ENCODE results near the gene MAN1B1.

The MAN1B1 gene

DNA sequence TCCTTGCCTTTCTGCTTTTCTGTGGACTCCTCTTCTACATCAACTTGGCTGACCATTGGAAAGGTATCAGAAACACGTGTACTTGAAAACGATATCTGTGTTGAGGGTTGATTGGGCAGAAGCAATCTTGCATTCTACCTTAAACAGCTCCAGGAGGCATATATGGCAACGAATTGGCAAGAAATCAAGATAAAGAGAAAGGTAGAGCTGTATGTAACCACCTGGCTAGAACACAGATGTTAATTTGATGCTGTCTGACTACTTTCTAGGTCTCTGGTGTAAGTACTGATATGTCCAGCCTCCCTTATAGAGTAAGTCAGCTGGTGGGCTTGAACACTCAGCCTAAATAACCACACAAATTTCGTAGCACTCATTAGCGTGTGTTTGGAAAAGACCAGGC, 1.3 kb downstream of the MAN1B1 start:
- DNase-seq: no peak

DNA sequence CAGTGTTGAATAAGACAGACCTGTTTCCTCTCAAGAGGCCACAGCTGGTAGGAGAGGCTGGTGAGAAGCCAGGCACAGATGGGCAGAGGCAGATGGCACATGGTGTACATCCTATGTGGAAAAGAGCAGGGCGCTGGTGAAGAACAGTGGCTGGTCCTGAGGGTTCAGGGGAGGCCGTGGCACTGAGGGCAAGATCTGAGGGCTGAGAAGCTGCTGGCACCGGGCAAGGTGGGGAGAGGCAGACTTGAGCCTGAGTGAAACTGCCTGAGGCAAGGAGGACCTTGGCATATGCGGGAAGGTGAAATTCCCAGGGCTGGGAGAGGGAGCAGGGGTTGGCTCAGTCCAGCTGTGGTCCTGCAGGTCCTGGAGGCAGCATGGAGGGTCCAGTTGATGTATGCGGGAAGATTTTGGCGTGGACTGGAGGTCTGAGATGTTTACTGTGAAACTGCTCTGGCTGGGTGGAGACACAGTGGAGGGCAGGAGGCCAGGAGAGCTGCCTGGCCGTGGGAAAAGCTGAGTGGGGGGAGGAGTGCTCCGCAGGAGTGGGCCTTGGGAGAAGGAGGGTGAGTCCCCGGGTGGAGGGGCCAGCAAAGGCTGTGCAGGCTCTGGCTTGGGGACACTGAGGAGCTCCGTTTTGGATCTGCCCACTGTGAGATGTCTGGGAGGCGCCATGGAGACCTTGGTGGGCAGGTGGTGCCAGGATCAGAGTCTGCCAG, 2.6 kb downstream of the MAN1B1 start:
- no peak for DNase-seq

DNA sequence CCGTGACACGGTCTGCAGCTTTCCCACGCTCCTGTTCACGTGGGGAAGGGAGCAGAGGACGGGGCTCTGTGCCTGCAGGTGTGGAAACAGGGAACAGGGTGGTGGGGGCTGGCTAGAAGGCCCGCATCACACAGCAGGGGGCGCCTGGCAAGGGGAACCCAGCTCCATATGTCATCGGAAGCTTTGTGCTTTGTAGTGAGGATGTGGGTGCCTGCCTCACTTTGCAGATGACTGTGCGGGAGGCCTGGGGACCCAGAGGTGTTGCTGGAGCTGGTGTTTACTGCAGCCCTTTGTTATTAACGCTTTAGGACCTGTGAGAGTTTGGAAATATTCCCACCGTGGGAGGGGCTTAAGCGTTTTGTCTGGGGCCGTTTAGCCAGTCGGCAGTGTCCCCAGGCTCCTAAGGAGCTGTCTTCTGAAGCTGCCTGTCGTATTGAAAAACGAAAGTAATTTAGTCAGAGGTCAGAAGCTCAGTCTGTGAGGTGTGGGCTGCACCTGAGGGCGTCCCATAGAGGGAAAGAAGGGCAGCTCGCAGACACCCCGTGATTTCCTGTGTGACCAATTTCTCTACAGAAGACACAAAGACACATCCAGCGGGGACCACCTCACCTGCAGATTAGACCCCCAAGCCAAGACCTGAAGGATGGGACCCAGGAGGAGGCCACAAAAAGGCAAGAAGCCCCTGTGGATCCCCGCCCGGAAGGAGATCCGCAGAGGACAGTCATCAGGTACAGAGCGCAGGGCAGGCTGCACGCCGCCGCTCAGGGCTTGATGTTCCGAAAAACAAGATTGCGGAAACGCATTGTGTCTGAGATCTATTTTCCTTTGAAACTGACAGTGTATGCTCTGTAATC, 9.1 kb downstream of the MAN1B1 start:
- DNase-seq: no peak

DNA sequence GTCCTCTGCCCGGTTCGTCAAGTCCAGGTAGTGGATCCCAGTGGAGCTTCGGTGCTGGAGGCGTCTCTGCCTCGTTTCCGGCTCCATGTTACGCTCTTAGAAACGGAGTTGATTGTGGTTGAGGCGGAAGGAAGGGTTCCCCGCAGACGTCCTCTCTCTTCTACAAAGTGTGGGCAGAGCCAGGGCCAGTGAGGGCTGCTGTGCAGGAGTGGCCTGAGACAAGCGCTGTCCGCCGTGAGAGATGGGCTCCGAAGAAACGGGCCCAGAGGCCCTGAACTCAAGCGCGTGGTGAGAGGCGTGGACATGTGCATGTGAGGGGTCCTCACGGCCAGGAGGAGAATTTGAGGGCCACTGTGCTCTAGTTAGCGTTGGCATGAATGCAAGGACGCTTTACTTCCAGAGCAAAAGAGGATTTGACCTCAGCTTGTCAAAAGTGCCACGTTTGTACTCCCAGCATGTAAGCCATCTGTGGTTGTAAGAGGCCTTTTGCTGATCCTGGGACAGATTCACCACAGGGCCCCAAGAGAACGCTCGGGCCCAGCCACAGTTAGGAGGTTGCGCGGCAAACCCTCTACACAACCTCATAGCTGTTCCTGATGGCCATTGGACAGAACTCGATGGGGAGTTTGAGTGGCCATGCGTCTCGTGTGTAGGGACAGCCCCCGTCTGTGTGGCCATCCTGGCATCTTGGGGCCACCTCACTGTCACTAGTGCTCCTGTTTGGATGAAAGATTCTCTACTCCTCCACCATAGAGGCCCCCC, 10.2 kb downstream of the MAN1B1 start:
- DNase-seq: no peak

DNA sequence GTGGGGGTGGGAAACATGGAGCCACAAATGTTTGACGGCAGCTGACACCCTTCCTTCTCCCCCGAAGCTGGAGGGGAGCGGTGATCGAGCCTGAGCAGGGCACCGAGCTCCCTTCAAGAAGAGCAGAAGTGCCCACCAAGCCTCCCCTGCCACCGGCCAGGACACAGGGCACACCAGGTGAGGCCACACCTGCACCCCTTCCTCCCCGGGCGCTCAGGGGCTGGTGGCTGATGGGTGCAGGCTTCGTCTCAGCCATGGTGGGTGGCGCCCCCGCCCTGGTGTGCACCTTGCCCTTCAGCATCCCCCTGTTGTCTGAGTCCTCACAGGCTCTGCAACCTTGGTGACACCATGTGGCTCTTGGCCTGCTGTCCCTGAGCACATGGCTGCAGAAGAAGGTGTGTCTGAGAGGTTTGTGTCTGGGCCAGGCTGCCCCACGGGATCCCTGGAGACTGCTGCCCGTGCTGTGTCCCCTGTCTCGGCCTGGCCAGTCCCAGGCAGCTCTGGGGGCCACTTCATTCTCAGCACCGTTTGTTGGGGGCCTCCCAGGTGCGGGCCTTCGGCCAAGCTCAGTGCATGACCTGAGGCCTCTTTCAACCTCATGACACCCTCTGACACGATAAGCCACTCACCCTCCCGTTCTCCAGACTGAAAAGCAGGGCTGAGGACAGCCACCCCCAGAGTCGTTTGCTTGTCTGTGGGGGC, 11.1 kb downstream of the MAN1B1 start:
- DNase-seq: no peak

DNA sequence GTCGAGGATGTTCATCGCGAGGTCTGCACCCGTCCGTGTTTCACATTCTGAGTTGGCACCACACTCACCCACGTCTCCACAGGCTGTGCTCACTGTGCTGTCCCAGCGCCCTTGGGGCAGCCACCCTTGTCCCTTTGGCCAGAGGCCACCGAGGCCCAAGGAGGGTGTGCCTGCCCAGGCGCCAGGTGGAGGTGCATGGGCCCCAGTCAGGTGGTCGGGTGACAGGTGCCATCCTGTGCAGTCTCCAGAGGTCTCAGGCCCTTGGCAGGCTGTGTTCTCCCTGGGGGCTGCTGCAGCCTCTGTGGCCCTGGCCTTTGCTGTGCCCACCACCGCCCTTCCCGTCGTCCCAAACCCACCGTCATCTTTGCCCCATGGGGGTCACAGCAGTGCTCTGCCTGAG, 12.4 kb downstream of the MAN1B1 start:
- DNase-seq: no peak

DNA sequence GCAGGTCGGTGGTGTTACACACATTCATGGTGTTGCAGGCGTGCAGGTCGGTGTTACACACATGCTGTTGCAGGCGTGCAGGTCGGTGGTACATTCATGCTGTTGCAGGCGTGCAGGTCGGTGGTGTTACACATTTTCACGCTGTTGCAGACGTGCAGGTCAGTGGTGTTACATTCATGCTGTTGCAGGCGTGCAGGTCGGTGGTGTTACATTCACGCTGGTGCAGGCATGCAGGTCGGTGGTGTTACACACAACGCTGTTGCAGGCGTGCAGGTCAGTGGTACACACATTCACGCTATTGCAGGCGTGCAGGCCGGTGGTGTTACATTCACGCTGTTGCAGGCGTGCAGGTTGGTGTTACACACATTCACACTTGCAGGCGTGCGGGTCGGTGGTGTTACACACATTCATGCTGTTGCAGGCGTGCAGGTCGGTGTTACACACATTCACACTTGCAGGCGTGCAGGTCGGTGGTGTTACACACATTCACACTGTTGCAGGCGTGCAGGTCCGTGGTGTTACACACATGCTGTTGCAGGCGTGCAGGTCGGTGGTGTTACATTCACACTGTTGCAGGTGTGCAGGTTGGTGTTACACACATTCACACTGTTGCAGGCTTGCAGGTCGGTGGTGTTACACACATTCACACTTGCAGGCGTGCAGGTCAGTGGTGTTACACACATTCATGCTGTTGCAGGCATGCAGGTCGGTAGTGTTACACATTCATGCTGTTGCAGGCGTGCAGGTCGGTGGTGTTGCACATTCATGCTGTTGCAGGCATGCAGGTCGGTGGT, 16.6 kb downstream of the MAN1B1 start:
- no peak for DNase-seq

- DNase-seq: no peak
Measured at GRCh38 chr9:137105814-137106661, 19.3 kb downstream of the MAN1B1 start.

DNA sequence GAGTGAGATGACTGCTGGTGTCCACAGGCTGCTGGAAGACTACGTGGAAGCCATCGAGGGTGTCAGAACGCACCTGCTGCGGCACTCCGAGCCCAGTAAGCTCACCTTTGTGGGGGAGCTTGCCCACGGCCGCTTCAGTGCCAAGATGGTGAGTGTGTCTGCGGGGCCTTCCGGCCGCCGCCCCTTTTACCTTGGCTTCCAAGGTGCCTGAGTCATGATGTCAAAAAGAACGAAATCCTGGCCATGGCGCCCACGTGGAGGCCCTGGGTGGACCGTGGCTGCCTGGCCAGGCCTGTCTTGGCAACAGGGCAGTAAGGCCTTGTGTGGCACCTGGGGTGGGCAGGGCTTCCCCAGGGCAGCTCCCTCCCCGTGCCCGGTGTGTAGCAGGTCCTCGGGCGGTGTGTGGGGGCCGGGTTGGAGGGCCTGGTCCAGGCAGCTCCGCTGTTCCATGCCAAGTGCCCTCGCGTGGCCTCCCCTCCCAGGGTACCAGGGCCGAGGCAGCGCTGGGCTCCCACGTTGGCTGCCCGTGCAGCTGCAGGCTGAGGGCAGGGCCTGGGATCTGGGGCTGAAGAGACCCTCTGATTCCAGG, 20.0 kb downstream of the MAN1B1 start:
- no peak for DNase-seq

GRCh38 chr9:137107312-137107921, 20.6 kb downstream of the MAN1B1 start:
- no peak for DNase-seq

- no peak for DNase-seq
Measured at GRCh38 chr9:137107982-137108381, 21.2 kb downstream of the MAN1B1 start.

DNA sequence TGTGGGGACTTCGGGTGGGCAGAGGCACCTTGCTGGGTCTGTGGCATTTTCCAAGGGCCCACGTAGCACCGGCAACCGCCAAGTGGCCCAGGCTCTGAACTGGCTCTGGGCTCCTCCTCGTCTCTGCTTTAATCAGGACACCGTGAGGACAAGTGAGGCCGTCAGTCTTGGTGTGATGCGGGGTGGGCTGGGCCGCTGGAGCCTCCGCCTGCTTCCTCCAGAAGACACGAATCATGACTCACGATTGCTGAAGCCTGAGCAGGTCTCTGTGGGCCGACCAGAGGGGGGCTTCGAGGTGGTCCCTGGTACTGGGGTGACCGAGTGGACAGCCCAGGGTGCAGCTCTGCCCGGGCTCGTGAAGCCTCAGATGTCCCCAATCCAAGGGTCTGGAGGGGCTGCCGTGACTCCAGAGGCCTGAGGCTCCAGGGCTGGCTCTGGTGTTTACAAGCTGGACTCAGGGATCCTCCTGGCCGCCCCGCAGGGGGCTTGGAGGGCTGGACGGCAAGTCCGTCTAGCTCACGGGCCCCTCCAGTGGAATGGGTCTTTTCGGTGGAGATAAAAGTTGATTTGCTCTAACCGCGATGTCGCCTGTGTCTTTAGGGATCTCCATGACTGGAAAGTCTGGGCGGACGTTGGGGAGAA, 21.9 kb downstream of the MAN1B1 start:
- DNase-seq: no peak

DNA sequence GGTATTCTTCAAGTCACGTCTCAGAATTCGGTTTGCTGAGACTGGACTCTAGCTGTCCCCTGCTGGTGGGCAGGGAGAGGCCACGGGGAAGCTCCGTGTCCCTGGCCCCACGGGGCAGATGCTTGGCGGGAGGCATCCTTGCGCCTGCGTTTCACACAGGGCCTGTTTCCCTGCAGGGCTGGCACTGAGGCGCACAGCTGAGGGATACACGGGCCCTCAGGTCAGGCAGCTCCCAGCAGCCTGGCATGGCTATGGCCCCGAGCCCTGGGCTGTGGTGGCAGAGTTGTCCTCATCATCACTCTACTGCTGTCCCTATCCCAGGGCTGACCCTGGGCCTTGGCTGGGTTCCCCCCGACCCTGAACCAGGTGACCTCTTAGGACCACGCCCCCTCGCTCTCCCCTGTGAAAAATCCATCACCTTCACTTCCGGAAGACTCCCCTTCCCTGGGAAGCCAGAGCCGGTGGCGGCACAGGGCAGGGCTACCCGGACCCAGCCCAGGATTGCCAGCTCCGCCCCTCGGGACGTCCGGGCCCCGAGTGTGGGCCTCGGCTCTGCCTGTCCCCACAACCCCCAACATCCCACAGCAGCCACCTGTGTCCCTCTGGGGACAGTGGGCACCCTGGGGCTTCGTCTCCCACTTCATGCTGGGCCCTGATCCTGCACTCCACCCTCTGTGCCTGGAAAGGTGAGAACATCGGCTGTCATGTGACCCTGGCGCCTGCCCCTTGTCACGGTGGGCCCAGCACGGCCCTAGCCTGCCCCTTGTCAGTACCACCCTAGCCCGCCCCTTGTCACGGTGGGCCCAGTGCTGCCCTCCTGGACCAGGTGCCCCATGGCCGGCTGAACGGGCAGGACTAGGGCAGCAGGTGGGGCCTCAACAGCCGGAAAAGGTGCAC, 22.7 kb downstream of the MAN1B1 start:
- DNase-seq: no peak

- no peak for DNase-seq
Measured at GRCh38 chr9:137110147-137110910, 23.5 kb downstream of the MAN1B1 start.

GRCh38 chr9:137110911-137111787, 24.4 kb downstream of the MAN1B1 start:
- no peak for DNase-seq

DNA sequence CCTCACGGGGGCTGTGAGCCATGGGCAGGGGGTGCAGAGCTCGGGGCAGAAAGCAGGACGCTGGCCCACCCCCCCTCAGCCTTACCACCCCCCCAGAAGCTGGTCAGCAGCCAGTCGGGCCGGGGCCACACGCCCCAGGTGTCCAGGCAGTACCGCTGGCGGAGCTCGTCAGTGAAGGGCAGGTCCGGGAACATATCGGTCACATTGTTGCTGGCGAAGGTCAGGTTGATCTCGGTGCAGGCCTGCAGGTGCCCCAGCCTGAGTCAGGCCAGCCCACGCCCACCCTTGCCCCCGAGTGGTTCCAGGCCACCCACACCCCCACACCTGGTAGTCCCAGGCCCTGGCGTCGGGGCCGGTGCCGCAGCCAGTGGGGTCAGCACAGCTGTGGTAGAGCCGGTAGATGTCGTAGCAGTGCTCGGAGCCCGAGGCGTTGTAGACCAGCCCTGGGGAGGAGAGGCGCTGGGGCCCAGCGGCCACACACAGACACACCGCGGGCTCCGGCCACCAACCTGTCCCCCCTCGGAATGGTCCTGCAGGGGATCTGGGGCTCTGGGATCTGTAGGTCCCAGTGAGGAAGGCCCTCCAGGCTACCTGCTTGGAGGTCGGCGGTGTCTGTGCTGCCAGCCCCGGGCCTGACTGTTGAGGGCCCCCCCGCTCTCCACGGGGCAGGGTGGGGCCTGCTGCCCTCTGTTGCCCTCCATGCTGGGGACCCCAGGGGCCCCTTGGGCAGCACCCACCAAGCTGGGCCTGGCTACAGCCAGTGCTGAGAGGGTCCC, 25.2 kb downstream of the MAN1B1 start:
- no peak for DNase-seq

Data from NCI-H526 treated with DMSO at 0.1 percent for 48 hours (cell line).